Stomach (tissue), 19 donors: ENCODE data around the gene CDY2A. TPM values are rescaled to one million over a fixed set of nuclear protein-coding genes. Genes with fewer than 3 reads are reported as not detected.
"Not testable (repeated sequence)": the region's sequence is repeated elsewhere in the genome, so short reads cannot be mapped to it uniquely, and the experiment has no call there.

Source experiments
- DNase-seq, 2 donors: peaks; one replicate each; pipeline versions ENCODE4 v3.0.0 to v3.0.0-alpha.2; 2013 to 2019
- H3K27ac ChIP-seq, 5 donors: fragments of 200-600 bp in 4 of 5; sonication (generic) in 4 of 5; one replicate each; pipeline ENCODE4 v1.5.1; 2013 to 2019; ENCODE audit warnings: mild to moderate bottlenecking in 1 of 5, moderate library complexity in 1 of 5
- H3K27me3 ChIP-seq, 3 donors: fragments of 200-600 bp; sonication (generic); one replicate each; pipeline ENCODE4 v1.5.1; 2017 to 2019; ENCODE audit warnings: mixed run types in 1 of 3
- H3K36me3 ChIP-seq, 4 donors: fragments of 200-600 bp; sonication (generic); 1 replicate in 3 of 4; 2 replicates in 1 of 4; pipeline ENCODE4 v1.5.1; 2016 to 2019
- H3K4me1 ChIP-seq, 4 donors: fragments of 200-600 bp; sonication (generic); one replicate each; pipeline ENCODE4 v1.5.1; 2016 to 2019
- H3K4me3 ChIP-seq, 4 donors: fragments of 200-600 bp; sonication (generic) in 3 of 4; one replicate each; pipeline ENCODE4 v1.5.1; 2016 to 2019; ENCODE audit warnings: mild to moderate bottlenecking in 1 of 4
- H3K9me3 ChIP-seq, 4 donors: fragments of 200-600 bp; sonication (generic); one replicate each; pipeline ENCODE4 v1.5.1; 2016 to 2019
- WGBS, 5 donors: extraction: QIAGEN DNeasy Blood & Tissue Kit in 3 of 5; methylation state at CpG; one replicate each; pipeline versions ENCODE4 v1.1.5 to v1.1.7; 2013 to 2018; 5-methylcytosine and 5-hydroxymethylcytosine counted together
- intact Hi-C: fragments of 100-400 bp; cut with DNase I; formaldehyde crosslinking; loops from one replicate; pipeline ENCODE4 v1.15.1; 2023; ENCODE audit warnings: low total_unique reads
- long read RNA-seq, 10 donors: transcript quantifications; one replicate each; lab custom pipeline, GENCODE V29; 2026
- polyA plus RNA-seq, 3 donors: library from polyadenylated mRNA; stranded (reverse); fragments of 200-250 nt; gene quantifications; one replicate each; pipeline ENCODE4 v1.2.3, GENCODE V29; 2013
- total RNA-seq, 5 donors: library from RNA; depleted of rRNA; stranded (reverse); fragments of >200 nt; gene quantifications; one replicate each; pipeline versions ENCODE4 v1.1.0 to v1.2.3, GENCODE V29; 2014 to 2016
- donor health status: healthy with polysubstance abuse.
- donor health status: Bipolar disorder and iron deficiency.
- donor health status: healthy.

Gene CDY2A, protein sequence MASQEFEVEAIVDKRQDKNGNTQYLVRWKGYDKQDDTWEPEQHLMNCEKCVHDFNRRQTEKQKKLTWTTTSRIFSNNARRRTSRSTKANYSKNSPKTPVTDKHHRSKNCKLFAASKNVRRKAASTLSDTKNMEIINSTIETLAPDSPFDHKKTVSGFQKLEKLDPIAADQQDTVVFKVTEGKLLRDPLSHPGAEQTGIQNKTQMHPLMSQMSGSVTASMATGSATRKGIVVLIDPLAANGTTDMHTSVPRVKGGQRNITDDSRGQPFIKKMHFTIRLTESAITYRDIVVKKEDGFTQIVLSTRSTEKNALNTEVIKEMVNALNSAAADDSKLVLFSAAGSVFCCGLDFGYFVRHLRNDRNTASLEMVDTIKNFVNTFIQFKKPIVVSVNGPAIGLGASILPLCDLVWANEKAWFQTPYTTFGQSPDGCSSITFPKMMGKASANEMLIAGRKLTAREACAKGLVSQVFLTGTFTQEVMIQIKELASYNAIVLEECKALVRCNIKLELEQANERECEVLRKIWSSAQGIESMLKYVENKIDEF
- total RNA-seq (1 to 10 TPM in 1 of 5 donors, not detected in 4; 1.3 TPM), polyA plus RNA-seq (not detected)
- long read RNA-seq, donor 1 = 0 reads
- long read RNA-seq, donor 2 = 0 reads
- long read RNA-seq, donor 3 = 0 reads
- long read RNA-seq, donor 4 = 0 reads
- long read RNA-seq, donor 5 = 0 reads
- long read RNA-seq, donor 6 = 0 reads
- long read RNA-seq, donor 7 = 0 reads
- long read RNA-seq, donor 8 = 0 reads
- long read RNA-seq, donor 9 = 0 reads
- long read RNA-seq, donor 10 = 0 reads

DNA sequence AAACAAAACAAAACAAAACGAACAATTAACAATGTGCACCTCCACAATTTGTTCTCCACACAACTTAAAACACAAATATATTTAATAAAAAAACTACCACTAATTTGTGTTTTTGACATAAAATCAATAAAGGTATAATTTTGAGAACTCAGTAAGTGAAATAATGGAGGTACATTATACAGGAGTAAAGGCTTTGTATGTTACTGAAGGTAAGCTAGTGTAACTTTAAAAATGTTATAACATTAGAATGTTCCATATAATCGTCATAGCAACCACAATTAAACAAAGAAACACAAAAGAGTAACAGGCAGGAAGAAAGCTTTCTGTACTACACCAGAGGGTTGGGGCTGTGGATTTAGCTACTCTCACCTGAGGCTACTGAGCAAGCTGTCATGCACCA lies at the start of gene CDY2A:
Gene CDY2A, plus strand, starts transcription at position 301 of the 400 bp plus-strand sequence. CDS start 328 bp downstream, outside the sequence.
- H3K27me3 ChIP-seq, H3K9me3 ChIP-seq, H3K27ac ChIP-seq, H3K36me3 ChIP-seq, H3K4me1 ChIP-seq, DNase-seq, intact Hi-C loops, H3K4me3 ChIP-seq: not testable (repeated sequence)
- 44 to 60% methylated on average over 1 of the region's 2 CpGs; no CpG with 5 or more reads in 3 of the 5 donors for WGBS, 5 donors

DNA sequence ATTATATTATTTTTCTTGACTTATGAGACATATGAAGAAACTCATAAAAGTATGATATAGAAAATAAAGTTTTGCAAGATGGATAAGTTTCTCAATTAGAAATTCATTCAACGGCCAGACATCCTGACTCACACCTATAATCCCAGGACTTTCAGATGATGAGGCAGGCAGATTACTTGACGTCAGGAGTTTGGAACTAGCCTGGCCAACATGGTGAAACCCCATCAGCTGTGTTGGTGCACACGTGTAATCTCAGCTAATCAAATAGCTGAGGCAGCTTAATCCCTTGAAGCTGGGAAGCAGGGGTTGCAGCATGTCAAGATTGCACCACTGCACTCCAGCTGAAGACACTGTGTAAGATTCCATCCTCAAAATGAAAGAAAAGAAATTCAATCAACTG lies 28.0 kb upstream of the CDY2A start:
- H3K27me3 ChIP-seq, H3K36me3 ChIP-seq, H3K9me3 ChIP-seq, DNase-seq, H3K4me1 ChIP-seq, H3K27ac ChIP-seq, intact Hi-C loops, H3K4me3 ChIP-seq: not testable (repeated sequence)
- WGBS, 5 donors = no CpG with 5 or more reads among the region's 3 CpGs

DNA sequence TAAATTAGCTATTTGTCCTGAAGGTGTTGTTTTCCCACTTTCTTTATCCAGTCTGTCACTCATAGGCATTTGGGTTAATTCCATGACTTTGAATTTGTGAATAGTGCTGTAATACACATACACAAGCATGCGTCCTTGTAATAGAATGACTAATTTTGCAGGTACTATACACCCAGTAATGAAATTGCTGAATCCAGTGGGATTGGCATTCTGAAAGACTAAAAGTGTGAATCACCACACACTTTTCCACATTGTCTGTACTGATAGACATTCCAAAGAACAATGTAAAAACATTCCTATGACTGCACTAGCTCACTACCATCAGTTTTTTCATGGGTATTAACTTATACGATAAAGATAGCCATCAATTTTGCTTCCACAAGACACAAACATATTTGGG lies 27.3 kb upstream of the CDY2A start:
- H3K27ac ChIP-seq, H3K9me3 ChIP-seq, intact Hi-C loops, H3K36me3 ChIP-seq, DNase-seq, H3K4me3 ChIP-seq, H3K27me3 ChIP-seq, H3K4me1 ChIP-seq: not testable (repeated sequence)
- no CpG with 5 or more reads among the region's 2 CpGs for WGBS, 5 donors

DNA sequence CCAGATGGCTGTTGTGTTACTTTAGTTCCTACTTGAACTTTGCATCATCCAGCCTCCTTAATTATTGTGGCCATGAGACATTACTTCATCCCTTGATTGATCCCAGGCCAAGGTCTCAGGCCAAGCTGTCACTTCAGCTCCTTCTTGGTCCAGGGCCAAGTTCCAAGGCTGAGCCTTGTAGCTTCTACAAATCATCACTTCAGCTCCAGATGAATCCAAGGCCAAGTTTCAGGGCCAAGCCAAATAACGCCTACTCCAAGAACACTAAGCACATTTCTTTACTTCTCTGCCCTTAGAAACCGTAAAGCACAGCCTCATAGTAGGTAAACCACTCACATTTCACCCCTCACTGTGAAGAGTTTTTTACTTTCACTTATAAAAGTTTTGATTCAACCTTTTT lies 1.7 kb upstream of the CDY2A start:
- H3K27me3 ChIP-seq, H3K36me3 ChIP-seq, H3K4me1 ChIP-seq, intact Hi-C loops, H3K4me3 ChIP-seq, DNase-seq, H3K9me3 ChIP-seq, H3K27ac ChIP-seq: not testable (repeated sequence)
- WGBS, 5 donors = no CpG with 5 or more reads among the region's 2 CpGs

DNA sequence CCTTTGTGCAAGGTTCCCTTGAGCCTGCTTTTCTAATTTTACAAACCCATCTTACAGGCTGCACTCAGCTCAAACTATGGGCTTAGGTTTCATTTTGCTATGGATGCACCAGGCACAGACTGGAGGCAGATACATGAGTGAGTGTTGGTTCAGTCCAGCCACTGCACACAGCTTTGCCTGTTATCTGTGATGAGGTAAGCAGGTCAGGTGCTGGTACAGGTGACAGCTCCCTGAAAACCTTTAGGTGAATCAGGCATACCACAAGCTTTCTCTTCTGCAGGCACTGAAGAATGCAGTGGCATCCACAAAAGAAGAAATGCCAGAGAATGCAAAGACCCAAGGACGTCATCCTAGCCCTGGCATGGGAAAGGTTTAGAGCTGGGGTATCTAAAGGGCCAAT lies 3.3 kb downstream of the CDY2A start:
- intact Hi-C loops, H3K9me3 ChIP-seq, H3K4me3 ChIP-seq, DNase-seq, H3K27me3 ChIP-seq, H3K4me1 ChIP-seq, H3K27ac ChIP-seq, H3K36me3 ChIP-seq: not testable (repeated sequence)
- no CpG with 5 or more reads among the region's 1 CpG for WGBS, 5 donors

DNA sequence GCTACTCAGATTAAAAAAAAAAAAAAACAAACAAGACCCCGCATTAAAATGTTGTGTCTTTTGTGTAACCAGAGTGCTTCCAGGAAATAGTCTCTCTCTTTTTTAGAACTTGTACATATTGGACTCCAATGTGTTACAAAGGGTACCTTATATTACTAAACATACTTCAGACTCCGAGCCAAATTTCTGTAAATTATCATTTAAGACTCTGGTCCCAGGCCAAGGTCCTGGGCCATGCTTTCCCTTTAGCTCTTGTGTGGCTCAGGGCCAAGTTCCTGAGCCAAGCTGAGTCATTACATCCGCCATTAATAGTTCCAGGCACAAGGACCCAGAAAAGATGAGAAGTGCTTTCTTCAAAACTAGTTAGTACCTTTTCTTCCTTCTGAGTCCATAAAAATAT lies 4.6 kb downstream of the CDY2A start:
- intact Hi-C loops, H3K36me3 ChIP-seq, H3K9me3 ChIP-seq, H3K27me3 ChIP-seq, H3K27ac ChIP-seq, DNase-seq, H3K4me3 ChIP-seq, H3K4me1 ChIP-seq: not testable (repeated sequence)
- no CpG with 5 or more reads among the region's 3 CpGs for WGBS, 5 donors

DNA sequence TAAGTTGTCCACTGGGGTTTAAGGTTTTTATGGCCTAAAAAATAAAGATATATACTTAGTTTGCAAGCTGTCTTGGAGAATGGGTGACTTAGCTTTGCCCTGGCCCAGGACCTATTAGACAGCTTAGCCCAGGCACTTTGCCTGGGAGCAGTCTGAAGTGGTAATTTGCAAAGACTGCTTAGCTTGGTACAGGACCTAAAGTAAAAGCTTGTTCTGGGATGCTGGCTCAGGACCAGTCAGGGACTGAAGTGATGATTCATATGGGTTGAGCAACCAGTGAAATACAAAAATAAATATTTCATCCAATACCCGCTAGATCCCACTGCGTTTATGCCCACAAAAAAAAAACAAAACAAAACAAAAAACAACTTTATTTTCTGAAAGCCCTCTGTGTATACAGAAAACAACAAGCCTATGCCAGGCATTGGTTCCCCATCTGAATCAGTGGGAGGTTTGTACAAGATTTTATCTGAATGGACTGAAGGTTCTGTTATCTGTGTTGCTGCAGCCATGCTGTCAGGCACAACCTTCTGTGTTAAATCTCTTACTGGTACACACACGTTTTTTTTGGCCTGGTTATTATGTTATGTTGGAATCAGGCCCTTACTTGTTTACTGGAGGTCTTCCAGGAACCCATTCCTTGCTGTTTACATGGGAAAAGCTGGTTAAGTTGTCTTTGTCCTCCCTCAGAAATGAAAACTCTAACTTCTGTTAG lies 8.7 kb downstream of the CDY2A start:
- H3K4me3 ChIP-seq, DNase-seq, H3K36me3 ChIP-seq, H3K4me1 ChIP-seq, H3K9me3 ChIP-seq, intact Hi-C loops, H3K27me3 ChIP-seq, H3K27ac ChIP-seq: not testable (repeated sequence)
- WGBS, 5 donors = no CpG with 5 or more reads among the region's 3 CpGs

DNA sequence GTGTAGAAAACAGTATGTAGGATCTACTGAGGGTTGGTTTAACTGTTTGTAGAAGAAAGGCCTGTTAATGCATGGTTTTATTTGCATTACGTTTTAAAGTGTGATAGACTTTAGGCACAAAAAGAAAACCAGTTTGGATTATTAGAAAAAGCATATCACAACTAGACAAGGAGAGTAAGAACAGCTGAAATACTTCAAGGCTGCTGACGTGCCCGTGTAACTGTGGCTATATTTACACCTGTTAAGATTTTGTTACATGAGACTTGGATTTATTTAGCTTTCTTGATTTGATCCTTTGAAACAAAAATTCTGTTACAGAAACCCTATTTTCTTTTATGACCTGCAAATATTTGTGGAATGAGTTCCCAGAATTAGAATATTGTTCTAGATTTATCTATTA lies 9.3 kb downstream of the CDY2A start:
- DNase-seq, H3K4me1 ChIP-seq, H3K9me3 ChIP-seq, intact Hi-C loops, H3K27ac ChIP-seq, H3K27me3 ChIP-seq, H3K36me3 ChIP-seq, H3K4me3 ChIP-seq: not testable (repeated sequence)
- no CpG with 5 or more reads among the region's 3 CpGs for WGBS, 5 donors

DNA sequence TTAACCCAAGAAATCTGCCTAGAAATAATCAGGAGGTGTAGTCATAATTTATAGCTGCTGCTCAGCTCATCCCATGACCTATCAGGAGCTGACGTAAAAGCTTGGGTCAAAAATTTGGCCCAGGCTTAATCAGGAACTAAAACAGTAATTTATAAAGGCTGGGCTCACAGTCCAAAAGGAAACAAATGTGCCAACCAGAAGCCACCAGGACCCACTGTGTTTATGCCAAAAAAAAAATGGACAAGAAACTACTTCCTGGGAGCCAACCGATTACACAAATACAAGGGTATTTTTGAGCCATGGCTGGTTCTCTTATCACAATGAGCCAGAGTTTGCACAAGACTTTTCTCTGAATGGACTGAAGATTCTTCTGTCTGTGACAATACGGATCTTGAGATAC lies 19.4 kb downstream of the CDY2A start:
- H3K27me3 ChIP-seq, H3K9me3 ChIP-seq, intact Hi-C loops, H3K4me3 ChIP-seq, H3K36me3 ChIP-seq, H3K27ac ChIP-seq, DNase-seq, H3K4me1 ChIP-seq: not testable (repeated sequence)
- no CpG with 5 or more reads among the region's 3 CpGs for WGBS, 5 donors

DNA sequence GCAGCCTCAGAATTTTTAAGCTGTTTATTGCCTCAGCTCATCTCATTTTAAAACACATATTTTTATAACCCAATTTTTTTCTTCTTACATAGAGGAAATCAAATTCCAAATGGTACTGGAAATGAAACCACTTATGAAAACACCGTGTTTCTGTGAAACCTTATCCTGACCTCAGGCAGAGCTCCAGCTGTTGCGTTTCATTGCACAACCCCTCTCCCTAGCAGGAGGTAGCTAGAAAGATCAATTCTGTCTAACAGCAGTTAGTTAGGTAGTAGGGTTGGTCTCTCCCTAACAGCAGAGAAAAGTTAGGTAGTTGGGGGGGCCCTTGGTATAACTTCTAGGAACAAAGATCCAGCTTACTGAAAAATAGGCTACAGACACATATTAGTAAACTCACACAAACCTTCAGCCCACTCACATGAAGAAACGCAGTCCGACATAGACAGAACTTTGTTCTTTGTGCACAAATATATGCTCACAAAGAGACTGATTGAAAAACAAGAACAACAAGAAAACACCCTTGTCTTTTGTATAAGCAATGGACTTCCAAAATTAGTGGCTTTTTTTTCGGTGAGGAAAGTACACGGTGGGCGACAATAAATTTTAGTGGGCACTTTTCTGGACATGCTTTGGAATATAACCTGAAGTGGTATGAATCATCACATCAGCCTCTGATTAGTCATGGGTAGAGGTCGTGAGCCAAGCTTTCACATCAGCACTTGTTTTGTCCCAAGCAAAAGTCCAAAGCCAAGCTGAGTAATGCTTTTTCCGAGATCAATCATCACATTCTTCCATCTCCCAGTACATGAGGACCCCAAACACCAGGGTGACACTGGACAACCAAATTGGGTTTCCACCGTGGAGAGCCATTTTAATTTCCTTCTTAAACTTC lies 22.8 kb downstream of the CDY2A start:
- H3K27ac ChIP-seq, H3K4me3 ChIP-seq, H3K36me3 ChIP-seq, H3K27me3 ChIP-seq, H3K4me1 ChIP-seq, intact Hi-C loops, H3K9me3 ChIP-seq, DNase-seq: not testable (repeated sequence)
- WGBS, 5 donors = no CpG with 5 or more reads among the region's 10 CpGs

DNA sequence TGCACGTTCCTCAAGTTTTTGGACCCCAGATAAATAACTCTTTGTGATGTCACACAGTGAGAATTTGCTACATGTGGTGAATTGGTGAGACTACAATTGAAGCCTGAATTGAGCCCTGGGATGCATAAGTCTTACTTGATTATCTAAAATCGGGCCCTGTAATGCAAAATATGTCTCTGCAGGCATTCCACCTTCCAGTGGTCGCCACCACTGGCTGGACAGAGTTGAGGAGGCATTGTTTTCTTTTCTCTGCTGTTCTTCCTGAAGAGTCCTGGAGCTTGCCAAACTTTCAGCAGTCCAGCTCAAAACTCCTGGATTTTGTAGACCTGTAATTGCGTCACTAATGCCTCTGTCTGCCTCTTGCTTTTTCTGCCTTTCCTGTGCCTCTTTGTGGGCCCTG lies 23.5 kb downstream of the CDY2A start:
- H3K27ac ChIP-seq, intact Hi-C loops, H3K4me3 ChIP-seq, DNase-seq, H3K27me3 ChIP-seq, H3K9me3 ChIP-seq, H3K4me1 ChIP-seq, H3K36me3 ChIP-seq: not testable (repeated sequence)
- no CpG with 5 or more reads among the region's 4 CpGs for WGBS, 5 donors
